Measurements from ENCODE around the gene WBP2.
"Not testable (repeated sequence)": the region's sequence is repeated elsewhere in the genome, so short reads cannot be mapped to it uniquely, and the experiment has no call there.

WBP2 gene

DNA sequence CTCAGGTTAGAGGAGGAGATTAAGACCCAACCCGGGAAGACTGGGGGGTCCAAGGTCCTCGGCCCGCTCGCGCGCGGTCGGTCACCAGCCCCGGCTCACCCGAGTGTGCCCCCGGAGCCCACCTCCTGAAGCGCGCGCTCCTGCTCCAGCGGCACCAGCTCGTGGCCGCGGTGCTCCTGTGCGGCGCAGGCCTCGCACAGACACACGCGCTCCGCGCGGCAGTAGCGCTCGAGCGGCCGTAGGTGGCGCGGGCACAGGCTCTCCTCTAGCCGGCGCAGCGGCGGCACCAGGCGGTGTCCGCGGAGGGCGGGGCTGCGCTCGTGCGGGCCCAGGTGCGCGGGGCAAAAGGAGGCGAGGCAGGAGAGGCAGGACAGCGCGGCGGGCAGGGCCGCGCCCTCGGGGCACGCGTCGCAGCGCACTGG, 22.6 kb upstream of the WBP2 start:
- Mint-ChIP-seq H3K27ac (peak overlapping the region; percentile 95), H3K4me3 (peak overlapping the region; percentile 92), H3K9me3 (no peaks in the 10 kb centered on the region), H3K27me3 (peaks cover 74% of the 10 kb centered on the region), H3K4me1 (ENCODE audit: low read depth) (peaks cover 64% of the 10 kb centered on the region), H3K36me3 (ENCODE audit: low read depth) (peaks cover 47% of the 10 kb centered on the region)
- intact Hi-C loops (cut with micrococcal nuclease) = no loop called here

GRCh38 chr17:75876938-75877751, 22.0 kb upstream of the WBP2 start:
- Mint-ChIP-seq H3K4me3 (peak overlapping the region; percentile 92), H3K36me3 (ENCODE audit: low read depth) (peaks cover 47% of the 10 kb centered on the region), H3K4me1 (ENCODE audit: low read depth) (peaks cover 61% of the 10 kb centered on the region), H3K9me3 (no peaks in the 10 kb centered on the region), H3K27ac (peak overlapping the region; percentile 95), H3K27me3 (peaks cover 68% of the 10 kb centered on the region)
- intact Hi-C loops (cut with micrococcal nuclease) = no loop called here

DNA sequence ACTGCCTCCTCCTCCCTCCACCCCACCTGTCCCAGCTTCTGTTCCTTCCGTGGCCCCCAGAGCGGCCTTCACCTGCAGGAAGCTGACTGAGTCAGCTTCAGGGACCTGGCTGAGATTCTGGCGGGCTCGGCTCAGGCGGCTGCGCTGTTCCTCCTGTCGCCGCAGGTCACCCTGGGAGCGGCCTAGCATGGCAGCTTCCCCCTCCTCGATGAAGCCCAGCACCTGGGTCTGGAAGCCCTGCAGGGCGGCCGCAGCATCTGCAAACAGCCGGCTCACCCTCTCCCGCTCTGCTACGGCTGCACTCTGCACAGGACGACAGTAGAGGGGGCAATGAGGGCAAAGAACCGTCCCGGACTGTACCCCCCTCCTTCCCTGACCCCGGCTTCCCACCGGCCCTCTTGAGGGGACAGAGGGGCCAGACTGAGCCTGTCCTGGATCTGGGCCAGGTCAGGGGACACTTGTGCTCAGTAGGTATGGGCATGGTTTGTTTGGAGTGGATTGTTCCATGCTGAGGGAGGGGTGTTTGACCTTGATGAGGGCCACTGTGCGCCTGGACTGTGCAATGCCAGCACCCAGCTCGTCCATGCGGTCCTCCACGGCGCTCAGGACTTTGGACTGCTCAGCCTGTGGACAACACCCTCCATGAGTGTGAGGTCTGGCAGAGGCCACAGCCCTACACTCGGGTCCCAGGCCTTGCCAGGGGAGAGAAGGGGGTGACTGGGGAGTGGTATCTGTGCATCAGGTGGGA, 21.2 kb upstream of the WBP2 start:
- Mint-ChIP-seq H3K36me3 (ENCODE audit: low read depth) (peaks cover 47% of the 10 kb centered on the region), H3K4me3 (peak overlapping the region; percentile 92), H3K4me1 (ENCODE audit: low read depth) (peaks cover 55% of the 10 kb centered on the region), H3K9me3 (no peaks in the 10 kb centered on the region), H3K27ac (peak overlapping the region; percentile 95), H3K27me3 (peaks cover 60% of the 10 kb centered on the region)
- intact Hi-C loops (cut with micrococcal nuclease) = no loop called here

DNA sequence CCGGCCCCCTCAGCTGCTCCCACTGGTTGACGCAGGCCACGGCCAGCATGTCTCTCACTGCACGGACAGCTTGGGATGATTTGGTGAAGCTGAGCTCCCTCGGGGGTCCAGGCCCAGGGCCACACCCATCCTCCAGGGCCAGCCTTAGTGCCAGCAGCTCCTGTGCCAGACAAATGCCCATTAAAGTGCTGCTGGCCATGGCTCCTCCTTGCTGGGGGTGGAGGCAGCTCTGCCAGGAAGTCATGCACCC, 20.7 kb upstream of the WBP2 start:
- Mint-ChIP-seq H3K27ac (peak overlapping the region; percentile 95), H3K36me3 (ENCODE audit: low read depth) (peaks cover 47% of the 10 kb centered on the region), H3K9me3 (no peaks in the 10 kb centered on the region)

GRCh38 chr17:75875182-75875939, 20.2 kb upstream of the WBP2 start:
- Mint-ChIP-seq H3K27me3 (peaks cover 51% of the 10 kb centered on the region), H3K27ac (peak overlapping the region; percentile 95), H3K9me3 (no peaks in the 10 kb centered on the region), H3K36me3 (ENCODE audit: low read depth) (peaks cover 47% of the 10 kb centered on the region), H3K4me1 (ENCODE audit: low read depth) (peaks cover 54% of the 10 kb centered on the region), H3K4me3 (peak overlapping the region; percentile 92)
- intact Hi-C loops (cut with micrococcal nuclease) = no loop called here

More for the DNA sequence above, 20.7 kb upstream of the WBP2 start:
- Mint-ChIP-seq H3K27me3 (peaks cover 56% of the 10 kb centered on the region), H3K4me3 (peak overlapping the region; percentile 92), H3K4me1 (ENCODE audit: low read depth) (peaks cover 54% of the 10 kb centered on the region)
- intact Hi-C loops (cut with micrococcal nuclease) = no loop called here

DNA sequence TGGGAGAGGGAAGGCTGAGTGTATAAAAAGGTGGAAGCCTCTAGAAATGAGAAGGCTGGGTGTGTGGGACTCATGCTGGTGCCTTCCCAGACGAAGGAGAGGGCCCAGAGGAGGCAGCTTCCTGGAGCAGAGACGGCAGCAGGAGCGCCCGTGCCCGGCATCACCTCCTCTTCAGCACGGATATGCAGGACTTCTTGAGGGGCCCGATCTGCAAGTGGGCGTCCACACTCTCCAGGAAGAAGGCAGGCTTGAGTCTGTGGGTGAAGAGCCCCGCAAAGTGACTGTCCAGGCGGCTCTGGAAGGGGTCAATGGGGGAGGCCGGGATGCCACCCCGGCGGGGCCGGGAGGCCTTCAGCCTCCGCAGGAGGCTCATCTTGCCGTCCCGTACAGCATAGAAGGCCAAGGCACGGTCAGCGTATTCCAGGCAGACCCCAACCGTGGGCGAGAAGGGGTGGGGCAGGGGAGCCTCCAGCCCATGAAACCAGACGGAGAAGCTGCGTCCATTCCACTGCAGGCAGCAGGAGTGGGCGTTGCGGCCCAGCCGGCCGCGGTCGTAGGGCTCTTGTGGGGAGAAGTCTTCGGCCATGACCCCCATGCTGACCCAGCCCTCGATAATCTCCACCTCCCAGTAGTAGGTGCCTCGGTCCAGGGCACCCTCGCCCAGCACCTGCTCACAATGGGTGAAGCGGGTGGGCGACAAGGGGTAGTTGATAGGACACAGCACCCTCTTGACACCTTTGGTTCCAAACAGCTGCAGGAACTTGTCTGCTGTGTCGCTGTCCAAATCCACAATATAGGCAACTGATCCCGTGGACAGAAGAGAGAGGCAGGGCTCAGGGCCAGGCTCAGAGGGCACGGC, 19.4 kb upstream of the WBP2 start:
- Mint-ChIP-seq H3K9me3 (no peaks in the 10 kb centered on the region), H3K36me3 (ENCODE audit: low read depth) (peaks cover 47% of the 10 kb centered on the region), H3K4me3 (no peak overlapping the region), H3K27ac (peak overlapping the region; percentile 18), H3K27me3 (peaks cover 46% of the 10 kb centered on the region), H3K4me1 (ENCODE audit: low read depth) (peaks cover 54% of the 10 kb centered on the region)
- intact Hi-C loops (cut with micrococcal nuclease) = no loop called here

GRCh38 chr17:75873587-75874322, 18.6 kb upstream of the WBP2 start:
- H3K27ac Mint-ChIP-seq = peak overlapping the region; percentile 18
- no peaks in the 10 kb centered on the region for H3K9me3 Mint-ChIP-seq
- peaks cover 47% of the 10 kb centered on the region for H3K36me3 Mint-ChIP-seq (ENCODE audit: low read depth)
- H3K4me3 Mint-ChIP-seq = no peak overlapping the region
- peaks cover 40% of the 10 kb centered on the region for H3K27me3 Mint-ChIP-seq
- intact Hi-C loops (cut with micrococcal nuclease) = no loop called here
- peaks cover 47% of the 10 kb centered on the region for H3K4me1 Mint-ChIP-seq (ENCODE audit: low read depth)

- intact Hi-C loops (cut with micrococcal nuclease) = no loop called here
These were observed 17.6 kb upstream of the WBP2 start for GRCh38 chr17:75872434-75873351.

GRCh38 chr17:75870228-75870627, 15.1 kb upstream of the WBP2 start:
- peaks cover 13% of the 10 kb centered on the region for H3K27me3 Mint-ChIP-seq
- H3K9me3 Mint-ChIP-seq; H3K4me3 Mint-ChIP-seq; H3K27ac Mint-ChIP-seq; intact Hi-C loops (cut with micrococcal nuclease): not testable (repeated sequence)
- H3K4me1 Mint-ChIP-seq (ENCODE audit: low read depth) = peaks cover 21% of the 10 kb centered on the region
- H3K36me3 Mint-ChIP-seq (ENCODE audit: low read depth) = peaks cover 19% of the 10 kb centered on the region

More at GRCh38 chr17:75872434-75873351, 17.6 kb upstream of the WBP2 start:
- peak overlapping the region; percentile 17 for H3K27ac Mint-ChIP-seq
- no peaks in the 10 kb centered on the region for H3K9me3 Mint-ChIP-seq
- H3K36me3 Mint-ChIP-seq (ENCODE audit: low read depth) = peaks cover 44% of the 10 kb centered on the region
- peaks cover 42% of the 10 kb centered on the region for H3K4me1 Mint-ChIP-seq (ENCODE audit: low read depth)
- no peak overlapping the region for H3K4me3 Mint-ChIP-seq
- H3K27me3 Mint-ChIP-seq = peaks cover 37% of the 10 kb centered on the region

DNA sequence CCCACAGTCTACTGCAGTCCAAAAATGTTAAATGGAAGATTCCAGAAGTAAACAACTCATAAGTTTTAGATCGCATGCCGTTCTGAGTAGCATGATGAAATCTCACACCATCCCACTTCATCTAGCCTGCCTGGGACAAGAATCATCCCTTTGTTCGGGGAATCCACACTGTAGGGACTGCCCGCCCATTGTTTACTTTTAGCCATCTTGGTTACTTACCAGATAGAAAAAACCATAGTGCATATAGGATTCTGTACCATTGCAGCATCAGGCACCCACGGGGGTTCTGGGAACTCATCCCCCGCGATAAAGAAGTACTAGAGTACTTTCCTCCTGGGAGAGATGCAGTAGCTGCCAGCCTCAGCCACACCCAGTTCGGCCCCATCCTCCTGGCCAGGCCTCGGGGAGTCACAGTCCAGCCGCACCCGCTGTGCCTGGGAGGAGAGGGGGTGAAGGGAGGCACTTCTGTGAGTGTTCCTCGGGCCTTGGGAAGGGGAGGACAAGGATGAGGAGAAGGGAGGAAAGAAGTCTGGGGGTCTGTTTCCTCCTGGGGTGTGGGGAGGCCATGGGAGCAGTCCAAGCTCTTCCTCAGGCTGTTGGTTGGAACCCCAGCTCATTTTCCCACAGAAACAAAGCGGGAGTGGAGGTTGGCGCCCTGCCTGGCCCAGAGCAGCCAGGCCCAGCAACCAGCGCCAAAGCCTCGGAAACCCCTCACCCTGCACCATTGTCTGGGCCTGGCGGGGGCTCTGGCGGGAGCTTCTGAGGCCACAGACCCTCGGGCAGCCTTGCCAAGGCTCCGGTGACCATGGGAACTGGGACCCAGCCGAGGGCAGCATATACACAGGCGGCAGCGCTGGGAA, 14.4 kb upstream of the WBP2 start:
- Mint-ChIP-seq H3K9me3 (no peaks in the 10 kb centered on the region), H3K27me3 (peaks cover 6% of the 10 kb centered on the region), H3K4me3 (no peak overlapping the region), H3K4me1 (ENCODE audit: low read depth) (peaks cover 21% of the 10 kb centered on the region), H3K27ac (no peak overlapping the region), H3K36me3 (ENCODE audit: low read depth) (peaks cover 12% of the 10 kb centered on the region)
- intact Hi-C loops (cut with micrococcal nuclease) = no loop called here

DNA sequence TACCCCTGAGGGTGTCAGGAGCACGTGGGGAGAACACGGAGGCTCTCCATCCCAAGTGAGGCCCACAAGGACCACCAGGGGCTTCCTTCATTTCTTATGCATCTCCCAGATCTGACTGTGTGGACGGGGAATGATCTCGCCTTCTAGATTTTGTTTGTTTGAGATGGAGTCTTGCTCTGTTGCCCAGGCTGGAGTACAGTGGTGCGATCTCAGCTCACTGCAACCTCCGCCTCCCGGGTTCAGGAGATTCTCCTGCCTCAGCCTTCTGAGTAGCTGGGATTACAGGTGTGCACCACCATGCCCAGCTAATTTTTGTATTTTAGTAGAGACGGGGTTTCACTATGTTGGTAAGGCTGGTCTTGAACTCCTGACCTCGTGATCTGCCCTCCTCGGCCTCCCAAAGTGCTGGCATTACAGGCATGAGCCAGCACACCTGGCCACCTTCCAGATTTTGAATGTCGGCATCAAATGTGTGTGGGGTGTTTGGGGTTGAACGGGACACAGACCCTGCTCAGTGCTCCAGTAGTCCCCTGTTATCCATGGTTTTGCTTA, 13.7 kb upstream of the WBP2 start:
- H3K27ac Mint-ChIP-seq; H3K9me3 Mint-ChIP-seq; H3K4me3 Mint-ChIP-seq; intact Hi-C loops (cut with micrococcal nuclease); H3K36me3 Mint-ChIP-seq (ENCODE audit: low read depth); H3K27me3 Mint-ChIP-seq: not testable (repeated sequence)
- H3K4me1 Mint-ChIP-seq (ENCODE audit: low read depth) = peaks cover 22% of the 10 kb centered on the region
